PC-9 (cell line): ENCODE results near the gene ULBP3.

Source experiments
- CTCF ChIP-seq: fragments of 200-600 bp; sonication (generic); conservative IDR thresholded peaks from 2 replicates; pipeline ENCODE4 v1.6.1; 2017; ENCODE audit warnings: mixed run types, antibody characterized with exemption, mild to moderate bottlenecking, moderate library complexity
- EZH2 ChIP-seq: fragments of 200-600 bp; sonication (generic); IDR thresholded peaks from 2 replicates; pipeline ENCODE4 v1.8.0; 2017; ENCODE audit warnings: antibody characterized with exemption, low read depth

GRCh38 chr6:150083839-150084238, 14.9 kb upstream of the ULBP3 start:
- TF ChIP-seq CTCF = no peak
- no peak for TF ChIP-seq EZH2
